Breast epithelium (tissue), 4 donors: ENCODE results near the gene PCBP3. TPM values are rescaled to one million over a fixed set of nuclear protein-coding genes. Genes with fewer than 3 reads are reported as not detected.
A peak's percentile ranks its signal among the peaks of the same experiment; 100 is the strongest.

Experiments used
- DNase-seq, 2 donors: peaks; one replicate each; pipeline ENCODE4 v3.0.0-alpha.2; 2019; ENCODE audit warnings: low spot score in 2 of 2
- H3K27ac ChIP-seq, 2 donors: fragments of 200-600 bp; sonication (generic) in 1 of 2; one replicate each; pipeline ENCODE4 v1.5.1; 2016 to 2019; ENCODE audit warnings: mild to moderate bottlenecking in 1 of 2
- H3K27me3 ChIP-seq, 2 donors: fragments of 200-600 bp; sonication (generic) in 1 of 2; one replicate each; pipeline versions ENCODE4 v1.5.1 to v1.6.0; 2017 to 2019; ENCODE audit warnings: control low read depth in 1 of 2, mild to moderate bottlenecking in 1 of 2
- H3K36me3 ChIP-seq: fragments of 200-600 bp; one replicate; pipeline ENCODE4 v1.5.1; 2019
- H3K4me1 ChIP-seq, 2 donors: fragments of 200-600 bp; sonication (generic); one replicate each; pipeline ENCODE4 v1.5.1; 2016 to 2019; ENCODE audit warnings: control low read depth in 1 of 2
- H3K4me3 ChIP-seq, 3 donors: fragments of 200-600 bp; sonication (generic); 1 replicate in 2 of 3; 2 replicates in 1 of 3; pipeline ENCODE4 v1.5.1; 2016 to 2019; ENCODE audit warnings: mild to moderate bottlenecking in 3 of 3, moderate library complexity in 2 of 3
- H3K9me3 ChIP-seq, 2 donors: fragments of 200-600 bp; sonication (generic) in 1 of 2; one replicate each; pipeline ENCODE4 v1.5.1; 2016 to 2019; ENCODE audit warnings: control low read depth in 1 of 2
- CTCF ChIP-seq, 3 donors: fragments of 450-650 bp; IDR thresholded peaks; one replicate each; pipeline ENCODE4 v1.5.1; 2016 to 2017; ENCODE audit warnings: antibody characterized with exemption in 3 of 3, mild to moderate bottlenecking in 3 of 3, moderate library complexity in 3 of 3
- POLR2A ChIP-seq: fragments of 450-650 bp; IDR thresholded peaks from one replicate; pipeline ENCODE4 v1.6.1; 2016; ENCODE audit warnings: antibody characterized with exemption, mild to moderate bottlenecking, moderate library complexity
- POLR2AphosphoS5 ChIP-seq, 3 donors: sonication (generic); formaldehyde crosslinking; IDR thresholded peaks; one replicate each; pipeline ENCODE4 v1.6.1; 2017; ENCODE audit warnings: antibody characterized with exemption in 3 of 3
- intact Hi-C: fragments of 100-400 bp; cut with DNase I; formaldehyde crosslinking; loops from one replicate; pipeline ENCODE4 v1.15.1; 2023; ENCODE audit warnings: low total_unique reads
- total RNA-seq, 3 donors: library from RNA; depleted of rRNA; stranded (reverse); fragments of >200 nt; gene quantifications; one replicate each; pipeline ENCODE4 v1.1.0, GENCODE V29; 2016

Gene PCBP3
- total RNA-seq = 10 to 100 TPM in 1 of 3 donors, 1 to 10 TPM in 2; 3.4 to 13.8 (median 4.6) TPM

GRCh38 chr21:45643021-45643980, at the start of gene PCBP3:
TSS of gene PCBP3 (plus strand) at chr21:45643725. CDS start at chr21:45850086, 206,361 bp downstream.
- H3K4me1 ChIP-seq = peaks cover 0 to 4% of the 10 kb centered on the region in 2 donors
- DNase-seq = peak; percentile 75 to 78
- no peaks in the 10 kb centered on the region for H3K9me3 ChIP-seq
- intact Hi-C loops = no loop called here
- TF ChIP-seq POLR2AphosphoS5 (IDR thresholded peaks at IDR 0.05) (no peak), CTCF (IDR thresholded peaks at IDR 0.05) (no peak)
- peak within 1 kb of the TSS in 1 of 2 donors; percentile 1 for H3K27ac ChIP-seq
- peaks cover 0 to 72% of the 10 kb centered on the region in 2 donors for H3K27me3 ChIP-seq
- H3K4me3 ChIP-seq = peak within 1 kb of the TSS; percentile 39 to 75 (median 50)
- no peaks in the 10 kb centered on the region for H3K36me3 ChIP-seq

GRCh38 chr21:45594721-45595489, 48.6 kb upstream of the PCBP3 start:
- intact Hi-C loops = no loop called here
- no peaks in the 10 kb centered on the region for H3K4me1 ChIP-seq
- no peak overlapping the region for H3K27ac ChIP-seq
- H3K9me3 ChIP-seq = no peaks in the 10 kb centered on the region
- H3K36me3 ChIP-seq = no peaks in the 10 kb centered on the region
- no peak for TF ChIP-seq POLR2AphosphoS5 (IDR thresholded peaks at IDR 0.05)
- TF ChIP-seq CTCF (IDR thresholded peaks at IDR 0.05) = no peak
- no peak for TF ChIP-seq POLR2A
- no peak for DNase-seq
- H3K4me3 ChIP-seq = no peak overlapping the region
- H3K27me3 ChIP-seq = peaks cover 3 to 24% of the 10 kb centered on the region in 2 donors

- H3K27ac ChIP-seq = no peak overlapping the region
These were observed 47.8 kb upstream of the PCBP3 start for GRCh38 chr21:45595574-45596295.

GRCh38 chr21:45596704-45597318, 46.7 kb upstream of the PCBP3 start:
- Histone ChIP-seq H3K27ac (no peak overlapping the region), H3K9me3 (no peaks in the 10 kb centered on the region), H3K4me1 (no peaks in the 10 kb centered on the region), H3K27me3 (peaks cover 0 to 21% of the 10 kb centered on the region in 2 donors), H3K4me3 (no peak overlapping the region), H3K36me3 (no peaks in the 10 kb centered on the region)
- peak in 1 of 2 donors; percentile 38 for DNase-seq
- intact Hi-C loops = no loop called here
- TF ChIP-seq CTCF (IDR thresholded peaks at IDR 0.05) (peak; percentile 28 to 80 (median 70)), POLR2A (no peak), POLR2AphosphoS5 (IDR thresholded peaks at IDR 0.05) (no peak)

More at GRCh38 chr21:45595574-45596295, 47.8 kb upstream of the PCBP3 start:
- H3K27me3 ChIP-seq = peaks cover 2 to 24% of the 10 kb centered on the region in 2 donors
- no peak overlapping the region for H3K4me3 ChIP-seq
- TF ChIP-seq POLR2A (no peak), POLR2AphosphoS5 (IDR thresholded peaks at IDR 0.05) (no peak), CTCF (IDR thresholded peaks at IDR 0.05) (no peak)
- intact Hi-C loops = no loop called here
- H3K36me3 ChIP-seq = no peaks in the 10 kb centered on the region
- no peaks in the 10 kb centered on the region for H3K4me1 ChIP-seq
- no peak for DNase-seq
- H3K9me3 ChIP-seq = no peaks in the 10 kb centered on the region
